Tibial nerve (tissue), 4 donors: ENCODE measurements around the gene AP1M2.

Source experiments
- CTCF ChIP-seq, 5 experiments: fragments of 200-600 bp in 3 of 5; fragments of 450-650 bp in 2 of 5; sonication (generic) in 3 of 5; IDR thresholded peaks; one replicate each; pipeline ENCODE4 v1.5.1; 2016 to 2019; ENCODE audit warnings: antibody characterized with exemption in 5 of 5, mild to moderate bottlenecking in 3 of 5, moderate library complexity in 2 of 5
- EP300 ChIP-seq, 2 donors: sonication (generic); formaldehyde crosslinking; IDR thresholded peaks; one replicate each; pipeline ENCODE4 v1.6.1; 2017; ENCODE audit warnings: antibody characterized with exemption in 2 of 2, mild to moderate bottlenecking in 1 of 2
- POLR2A ChIP-seq, 2 donors: fragments of 450-650 bp; IDR thresholded peaks; one replicate each; pipeline ENCODE4 v1.6.1; 2017; ENCODE audit warnings: antibody characterized with exemption in 2 of 2, mild to moderate bottlenecking in 2 of 2, moderate library complexity in 2 of 2

- TF ChIP-seq CTCF (IDR thresholded peaks at IDR 0.05) (no peak), POLR2A (IDR thresholded peaks at IDR 0.05) (no peak), EP300 (IDR thresholded peaks at IDR 0.05) (no peak)
Observed at GRCh38 chr19:10538204-10538983, 48.7 kb downstream of the AP1M2 start.
